Erythroblast (primary cell): ENCODE measurements around the gene ZBTB7C.

Experiments
- GATA1 ChIP-seq: IDR thresholded peaks from 2 replicates; pipeline ENCODE4 v1.6.1; 2011; ENCODE audit warnings: low read depth, mild to moderate bottlenecking, control low read depth, low read length, moderate library complexity
- POLR2A ChIP-seq: IDR thresholded peaks from 2 replicates; pipeline ENCODE4 v1.6.1; 2011; ENCODE audit warnings: mild to moderate bottlenecking, low read length

DNA sequence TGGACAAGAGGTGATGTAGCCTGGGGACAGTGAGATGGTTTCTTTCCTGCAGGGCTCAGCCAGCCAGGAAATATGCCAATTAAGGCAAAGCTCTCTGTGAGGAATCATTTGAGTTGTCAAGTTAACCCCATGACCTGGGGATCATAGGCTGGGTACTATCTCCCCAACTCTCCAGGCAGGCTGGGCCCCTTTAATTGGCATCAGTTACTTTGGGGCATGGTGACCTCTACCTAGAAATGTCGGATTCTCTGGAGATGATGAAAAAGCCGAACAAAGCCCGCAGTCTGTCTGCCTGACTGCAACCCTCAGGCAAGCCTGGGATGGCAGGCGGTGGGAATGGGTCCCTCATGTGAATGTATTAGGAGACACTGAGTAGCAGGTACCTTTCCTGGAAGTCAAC is 285.2 kb downstream of the ZBTB7C start:
- TF ChIP-seq POLR2A = no peak
- no peak for TF ChIP-seq GATA1
